CMK (cell line): ENCODE measurements around the gene CDC42EP5.
"Not testable (repeated sequence)": the region's sequence is repeated elsewhere in the genome, so short reads cannot be mapped to it uniquely, and the experiment has no call there.

Source experiments
- DNase-seq: peaks from one replicate; pipeline ENCODE4 v3.0.0-alpha.2; 2010; ENCODE audit warnings: low read depth

Gene CDC42EP5, protein sequence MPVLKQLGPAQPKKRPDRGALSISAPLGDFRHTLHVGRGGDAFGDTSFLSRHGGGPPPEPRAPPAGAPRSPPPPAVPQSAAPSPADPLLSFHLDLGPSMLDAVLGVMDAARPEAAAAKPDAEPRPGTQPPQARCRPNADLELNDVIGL

DNA sequence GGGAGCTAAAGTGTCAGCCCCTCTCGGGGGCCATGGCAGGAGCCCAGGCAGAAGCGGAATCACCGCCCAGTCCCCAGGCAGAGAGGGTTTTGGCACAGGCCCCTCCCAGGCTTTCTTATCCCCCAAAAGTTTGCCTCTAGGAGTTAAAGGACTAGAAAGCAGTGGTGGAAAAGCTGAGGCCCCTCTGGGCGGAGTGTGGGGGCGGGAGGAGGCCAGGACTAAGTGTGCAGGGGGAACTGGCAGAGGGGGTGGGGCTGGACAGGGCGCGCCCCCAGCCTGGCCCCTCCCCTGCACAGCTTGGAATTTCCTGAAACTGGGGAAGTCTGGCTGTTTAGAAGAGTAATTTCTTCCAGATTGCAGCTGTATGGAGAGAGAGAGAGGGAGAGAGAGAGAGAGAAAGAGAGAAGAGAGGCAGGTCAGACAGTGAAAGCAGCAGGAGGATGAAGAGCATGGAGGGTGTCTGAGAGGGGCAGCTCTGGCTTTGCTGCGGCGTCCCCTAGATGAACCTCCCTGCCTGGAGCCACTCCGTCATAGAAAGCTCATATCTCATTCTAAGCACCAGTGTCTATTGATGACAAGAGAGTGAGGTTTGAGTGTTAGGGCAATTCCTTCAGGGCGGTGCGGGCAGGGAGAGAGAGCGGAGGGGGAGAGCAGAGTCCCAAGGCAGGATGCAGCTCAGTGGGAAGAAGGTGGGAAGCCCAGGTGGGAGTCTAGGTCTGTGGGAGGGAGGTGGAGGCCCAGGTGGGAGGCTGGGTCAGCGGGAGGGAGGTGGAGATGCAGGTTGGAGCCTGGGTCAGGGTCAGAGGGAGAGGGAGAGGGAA, at the start of gene CDC42EP5:
TSS of gene CDC42EP5 (minus strand) at position 226 of the 821 bp plus-strand sequence. CDS start 7,749 bp downstream, outside the sequence.
- no peak for DNase-seq

DNA sequence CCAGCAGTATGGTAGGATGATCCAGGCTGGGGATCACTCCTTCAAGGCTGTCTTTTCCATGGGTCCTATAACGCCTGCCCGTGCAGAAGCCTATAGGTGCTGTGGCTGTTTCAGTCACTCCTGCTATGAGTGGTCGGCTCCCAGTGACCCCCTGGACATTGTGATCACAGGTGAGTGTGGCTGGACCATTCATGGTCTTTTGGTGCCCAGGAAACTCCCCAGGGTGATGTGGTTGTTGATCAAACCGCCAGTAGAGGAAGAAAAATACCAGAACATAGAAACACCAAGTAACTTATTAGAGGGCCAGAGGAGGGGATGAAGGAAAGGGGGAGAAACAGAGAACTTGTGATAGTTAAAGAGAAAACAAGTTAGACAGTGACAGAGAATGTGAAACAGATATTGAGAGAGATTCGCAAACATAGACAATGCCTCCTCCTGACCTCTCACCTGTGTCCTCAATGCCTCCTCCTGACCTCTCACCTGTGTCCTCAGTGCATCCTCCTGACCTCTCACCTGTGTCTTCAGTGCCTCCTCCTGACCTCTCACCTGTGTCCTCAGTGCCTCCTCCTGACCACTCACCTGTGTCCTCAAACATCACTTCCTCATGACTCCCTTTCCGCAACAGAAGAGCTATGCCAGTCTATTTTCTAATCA, 48.9 kb upstream of the CDC42EP5 start:
- DNase-seq, result no peak

DNA sequence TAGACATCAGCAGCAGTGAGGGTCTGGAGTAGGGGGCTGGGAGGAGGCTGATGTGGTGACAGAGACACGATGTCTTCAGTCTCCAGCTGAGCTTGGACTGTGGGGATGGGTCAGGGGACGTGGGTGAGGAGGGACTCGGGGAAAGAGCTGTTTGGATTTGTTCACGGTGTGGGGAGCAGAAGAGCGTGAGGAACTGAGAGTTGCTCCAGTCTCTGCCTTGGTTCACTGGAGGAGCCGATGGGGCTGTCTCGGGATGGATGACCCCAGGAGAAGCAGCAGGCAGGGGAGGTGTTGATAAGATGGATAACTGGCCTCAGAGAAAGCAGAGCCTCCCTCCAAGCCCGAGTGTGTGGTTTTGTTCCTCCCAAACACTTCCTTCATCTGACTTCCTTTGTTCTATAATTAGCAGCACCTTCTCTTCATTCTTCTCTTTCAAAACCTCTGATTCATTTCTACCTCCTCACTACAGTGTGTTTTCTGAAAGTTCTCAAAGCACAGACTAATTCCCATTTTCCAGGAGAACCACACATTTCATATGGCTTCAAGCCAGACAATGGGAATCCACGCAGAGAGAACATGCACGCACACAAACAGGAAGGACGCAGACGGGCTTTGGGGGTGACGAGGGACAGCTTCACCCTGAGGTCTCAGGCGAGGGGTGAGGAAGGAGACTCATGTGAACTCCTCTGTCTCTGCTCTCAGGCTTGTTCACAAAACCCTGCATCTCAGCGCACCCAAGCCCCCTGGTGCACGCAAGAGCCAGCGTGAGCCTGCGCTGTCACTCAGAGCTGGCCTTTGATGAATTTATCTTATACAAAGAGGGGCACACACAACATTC, 48.1 kb upstream of the CDC42EP5 start:
- no peak for DNase-seq

DNA sequence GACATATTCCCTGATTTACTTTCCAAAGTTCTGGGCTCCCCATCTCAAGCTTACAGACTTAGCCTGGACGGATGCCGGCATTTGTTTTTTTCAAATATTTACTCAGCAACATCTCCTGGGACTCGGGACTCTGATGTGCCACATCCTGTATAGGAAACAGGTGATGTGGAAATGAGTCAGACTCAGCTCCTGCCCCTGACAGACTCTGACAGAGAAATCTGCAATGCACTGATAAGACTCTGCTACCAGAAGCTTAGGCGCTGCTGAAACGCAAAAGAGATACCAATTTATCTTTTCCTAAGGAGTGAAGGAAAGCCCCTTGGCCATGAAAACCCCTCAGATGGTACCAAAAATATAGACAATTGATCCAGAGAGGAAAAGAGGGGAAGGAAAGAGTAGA, 45.7 kb upstream of the CDC42EP5 start:
- DNase-seq, result no peak

DNA sequence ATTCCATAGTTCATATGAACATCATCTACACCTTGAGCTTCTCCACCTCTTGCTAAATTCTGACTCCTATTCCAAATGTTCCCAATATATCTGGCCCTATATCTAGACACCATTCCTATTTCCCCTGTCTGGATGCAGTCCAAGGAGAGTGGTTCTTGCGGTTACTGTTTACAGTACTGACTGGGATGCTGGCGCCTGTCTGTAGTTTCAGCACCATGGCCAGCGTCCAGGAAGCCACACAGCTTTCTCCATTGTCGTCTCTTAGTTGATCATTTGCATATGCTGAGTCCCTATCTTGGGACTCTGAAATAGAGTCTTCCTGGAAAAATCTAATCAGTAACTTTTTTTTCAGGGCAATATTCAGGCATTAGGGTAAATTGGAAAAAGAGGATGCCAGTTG, 44.4 kb upstream of the CDC42EP5 start:
- peak; percentile 40 for DNase-seq

DNA sequence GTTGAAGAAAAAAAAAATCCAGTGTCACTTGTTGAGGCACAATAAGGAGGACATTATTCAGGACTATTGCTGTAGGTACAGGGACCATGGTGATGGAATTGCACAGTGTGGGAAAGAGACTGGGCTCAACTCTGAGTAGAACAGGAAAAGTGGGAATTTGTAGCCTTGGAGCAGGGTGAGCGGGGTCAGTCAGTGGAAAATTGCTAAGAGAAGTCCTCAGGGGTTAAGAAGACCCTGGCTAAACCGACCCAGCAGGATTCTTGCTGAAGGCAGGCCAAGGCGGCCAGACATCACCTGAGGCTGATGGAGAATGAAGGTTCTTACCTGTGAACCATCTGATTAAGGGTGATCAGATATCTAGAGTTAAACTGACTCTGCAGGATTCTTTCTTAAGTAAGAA, 42.1 kb upstream of the CDC42EP5 start:
- no peak for DNase-seq

DNA sequence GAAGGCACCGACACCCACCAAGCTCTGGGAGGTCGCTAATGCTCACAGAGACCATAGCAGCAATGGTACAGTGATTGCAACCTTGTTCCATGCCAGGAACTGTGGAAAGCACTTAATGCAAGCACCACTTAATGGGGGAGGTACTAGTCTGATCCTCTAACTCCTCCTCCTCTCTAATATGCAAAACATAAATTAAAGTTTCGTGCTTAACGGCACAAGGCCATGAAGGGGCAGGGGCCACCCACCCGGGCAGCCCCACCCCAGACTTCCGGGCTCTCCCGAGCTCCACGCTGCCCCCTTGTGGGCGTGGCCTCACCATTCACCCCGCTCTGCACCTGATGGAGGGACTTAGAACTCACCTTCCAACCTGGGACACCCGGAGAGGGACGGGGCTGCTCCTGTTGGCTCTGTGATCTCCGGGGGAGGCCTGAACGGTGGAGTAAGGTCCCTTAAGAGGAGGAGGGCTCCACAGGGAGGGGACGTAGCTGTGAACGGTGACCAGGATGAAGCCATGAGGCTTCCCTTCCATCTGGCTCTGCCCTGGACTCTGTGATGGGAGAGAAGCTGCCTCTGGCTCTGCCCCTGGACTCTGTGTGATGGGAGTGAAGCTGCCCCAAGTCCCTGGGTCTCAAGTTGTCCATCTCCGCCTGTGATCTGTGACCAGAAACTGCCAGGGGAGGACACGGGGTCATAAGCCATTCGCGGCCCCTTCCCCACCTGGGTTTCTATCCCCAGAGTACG, 36.3 kb upstream of the CDC42EP5 start:
- DNase-seq, result not testable (repeated sequence)

DNA sequence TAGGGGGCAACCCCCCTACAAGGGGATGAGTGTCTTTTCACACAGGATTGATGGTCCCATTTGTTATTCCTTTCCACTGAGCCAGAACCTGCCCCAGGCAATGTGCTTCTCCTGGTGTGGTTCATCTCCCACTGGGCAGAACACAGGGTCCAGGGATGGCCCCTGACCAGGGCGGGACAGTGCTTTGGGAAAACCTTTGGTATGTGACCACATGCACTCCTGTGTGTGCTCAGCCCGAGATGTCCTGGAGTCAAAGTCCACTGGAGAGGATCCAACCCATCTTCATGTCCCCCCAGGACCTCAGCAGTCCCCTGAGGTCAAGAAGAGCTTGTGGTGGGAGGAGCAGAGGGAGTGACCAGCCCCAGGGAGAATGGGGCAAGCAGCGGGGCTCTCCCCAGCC, 35.4 kb upstream of the CDC42EP5 start:
- DNase-seq, result not testable (repeated sequence)

DNA sequence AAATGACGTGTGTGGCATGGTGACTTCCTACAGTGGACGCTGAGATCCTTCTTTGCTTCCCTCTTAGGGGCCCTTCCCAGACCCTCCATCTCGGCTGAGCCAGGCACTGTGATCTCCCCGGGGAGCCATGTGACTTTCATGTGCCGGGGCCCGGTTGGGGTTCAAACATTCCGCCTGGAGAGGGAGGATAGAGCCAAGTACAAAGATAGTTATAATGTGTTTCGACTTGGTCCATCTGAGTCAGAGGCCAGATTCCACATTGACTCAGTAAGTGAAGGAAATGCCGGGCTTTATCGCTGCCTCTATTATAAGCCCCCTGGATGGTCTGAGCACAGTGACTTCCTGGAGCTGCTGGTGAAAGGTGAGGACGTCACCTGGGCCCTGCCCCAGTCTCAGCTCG, 34.7 kb upstream of the CDC42EP5 start:
- no peak for DNase-seq

DNA sequence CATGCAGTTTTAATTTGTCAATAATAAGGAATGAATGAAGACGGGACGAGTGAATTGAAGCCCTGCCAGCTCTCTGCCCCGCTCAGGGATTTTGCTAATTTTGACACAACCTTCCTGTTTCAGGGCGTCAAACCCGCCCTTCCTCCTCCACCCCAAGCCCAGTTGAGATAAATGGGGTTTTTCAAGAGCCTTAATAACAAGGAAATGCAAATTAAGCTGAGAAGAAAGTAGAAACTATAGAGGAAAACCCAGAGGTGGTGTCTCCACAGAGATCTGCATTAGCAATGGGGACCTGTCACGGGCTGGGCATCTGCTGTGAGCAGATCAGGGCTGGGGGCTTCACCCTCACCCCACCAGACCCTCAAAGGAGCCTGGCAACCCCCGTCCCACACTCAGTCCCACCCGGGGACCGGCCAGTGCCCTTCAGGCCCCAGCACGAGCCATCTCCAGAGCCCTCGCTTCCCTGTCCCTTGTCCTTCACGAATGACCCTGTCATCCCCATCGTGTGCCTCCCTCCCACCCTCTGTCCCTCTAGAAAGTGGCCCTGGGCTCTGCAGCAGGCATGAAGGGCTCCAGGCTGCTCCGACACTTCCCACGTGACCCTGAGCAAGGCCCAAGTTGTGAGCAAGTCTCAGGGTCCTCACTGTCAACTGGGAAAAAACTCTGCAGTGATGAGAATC, 34.1 kb upstream of the CDC42EP5 start:
- not testable (repeated sequence) for DNase-seq

DNA sequence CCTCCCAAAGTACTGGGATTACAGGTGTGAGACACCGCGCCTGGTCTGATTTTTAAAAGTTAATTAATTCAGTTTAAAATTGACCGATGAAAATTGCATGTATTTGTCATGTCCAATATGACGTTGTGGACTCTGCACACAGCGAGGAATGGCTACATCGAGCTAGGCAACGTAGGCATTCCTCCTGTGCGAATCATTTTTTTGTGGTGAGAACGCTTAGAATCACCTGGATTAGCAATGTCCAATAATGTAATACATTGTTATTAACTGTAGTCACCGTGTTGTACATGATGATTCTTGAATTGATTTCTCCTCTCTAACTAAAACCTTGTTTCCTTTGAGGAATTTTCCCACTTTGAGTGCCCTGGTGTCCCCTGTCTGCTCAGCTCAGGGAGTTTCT, 33.0 kb upstream of the CDC42EP5 start:
- DNase-seq, result no peak

DNA sequence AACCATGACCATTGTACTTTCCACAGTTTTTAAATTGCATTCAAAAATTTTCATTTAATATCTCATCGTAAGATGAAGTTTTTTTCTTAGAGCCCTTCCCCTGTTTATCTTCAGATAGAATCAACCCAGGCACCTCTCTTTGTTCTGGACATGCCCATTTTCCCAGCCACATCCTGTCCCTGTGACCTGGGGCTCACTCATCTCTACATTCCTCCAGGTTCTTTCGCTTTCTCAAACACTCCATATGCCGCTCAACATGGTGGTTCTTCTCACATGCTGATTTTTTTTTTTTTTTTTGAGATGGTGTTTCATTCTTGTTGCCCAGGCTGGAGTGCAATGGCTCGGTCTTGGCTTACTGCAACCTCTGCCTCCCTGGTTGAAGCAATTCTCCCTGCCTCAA, 32.4 kb upstream of the CDC42EP5 start:
- DNase-seq, result not testable (repeated sequence)

DNA sequence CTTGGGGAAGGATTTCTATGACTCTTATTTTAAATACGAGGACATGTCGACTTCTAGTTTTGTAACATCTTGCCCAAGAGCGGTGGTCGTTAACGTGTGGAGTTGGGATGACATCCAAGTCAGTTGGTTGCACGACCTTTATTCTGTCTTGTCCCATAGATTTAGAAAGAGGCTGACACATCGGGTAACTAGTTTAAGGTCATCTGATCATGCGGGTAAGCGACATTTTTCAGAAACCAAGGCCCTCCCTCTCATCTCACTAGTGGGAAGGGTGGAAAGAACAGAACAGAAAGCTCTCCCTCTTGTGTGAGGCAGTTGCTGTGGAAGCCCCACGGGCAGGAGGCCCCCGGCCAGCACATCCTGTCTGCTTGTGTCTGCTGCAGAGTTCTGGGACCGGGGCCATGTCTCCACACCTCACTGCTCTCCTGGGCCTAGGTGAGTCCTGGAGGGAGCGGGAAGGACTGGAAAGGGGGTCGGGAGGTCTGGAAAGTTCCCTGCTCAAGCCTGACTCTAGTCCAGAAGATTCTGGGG, 29.5 kb upstream of the CDC42EP5 start, which contains the start of gene LAIR2:
TSS of gene LAIR2 (plus strand) at position 314 of the 531 bp plus-strand sequence. CDS start at position 402, 88 bp downstream.
- no peak for DNase-seq

DNA sequence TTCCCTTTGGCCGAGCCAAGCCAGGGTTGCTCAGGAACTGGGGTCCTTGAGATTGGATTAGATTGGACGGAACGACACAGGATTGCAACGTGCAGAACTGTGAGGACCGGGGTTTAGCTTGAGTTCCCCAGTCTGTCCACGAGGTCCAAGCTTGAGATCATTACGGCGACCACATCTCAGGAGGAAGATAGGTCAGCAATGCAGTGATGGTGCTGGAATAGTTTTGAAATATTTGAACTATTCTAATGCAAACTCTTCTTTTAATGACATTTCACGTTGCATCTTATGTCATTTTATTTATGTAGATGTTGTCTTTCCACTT, 25.3 kb upstream of the CDC42EP5 start:
- DNase-seq, result not testable (repeated sequence)

DNA sequence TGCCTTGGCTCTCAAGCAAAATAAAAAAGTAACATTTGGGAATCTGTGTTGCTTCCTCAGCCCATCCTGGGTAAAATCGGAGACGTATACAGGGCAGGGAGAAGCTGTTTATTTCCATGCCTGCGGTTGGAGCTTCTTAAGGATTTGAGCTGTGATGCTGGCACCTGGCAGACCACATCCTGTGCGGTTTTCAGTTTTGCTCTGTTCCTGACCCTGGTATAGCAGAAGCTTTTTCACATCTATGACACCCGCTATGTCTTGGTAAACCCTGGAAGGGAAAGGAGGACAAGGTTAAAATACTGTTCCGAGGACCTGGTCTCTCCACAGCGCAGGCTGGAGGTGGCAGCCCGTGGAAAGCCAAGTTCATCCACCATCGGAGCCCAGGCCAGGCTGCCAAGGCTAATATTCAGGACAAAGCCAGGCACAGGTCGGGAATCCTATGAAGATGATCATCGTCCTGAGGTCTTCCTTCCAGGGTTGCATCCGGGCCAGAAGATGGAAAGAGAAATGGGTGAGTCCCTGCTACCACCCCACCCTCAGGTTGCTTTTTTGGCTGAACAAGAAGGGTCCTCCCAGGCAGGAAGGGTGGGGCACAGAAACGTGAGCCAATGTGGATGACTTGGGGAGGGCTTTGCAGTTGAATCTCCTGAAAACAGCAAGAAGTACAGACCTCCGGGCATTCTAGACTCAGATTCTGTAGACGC, 24.8 kb upstream of the CDC42EP5 start:
- DNase-seq, result not testable (repeated sequence)

DNA sequence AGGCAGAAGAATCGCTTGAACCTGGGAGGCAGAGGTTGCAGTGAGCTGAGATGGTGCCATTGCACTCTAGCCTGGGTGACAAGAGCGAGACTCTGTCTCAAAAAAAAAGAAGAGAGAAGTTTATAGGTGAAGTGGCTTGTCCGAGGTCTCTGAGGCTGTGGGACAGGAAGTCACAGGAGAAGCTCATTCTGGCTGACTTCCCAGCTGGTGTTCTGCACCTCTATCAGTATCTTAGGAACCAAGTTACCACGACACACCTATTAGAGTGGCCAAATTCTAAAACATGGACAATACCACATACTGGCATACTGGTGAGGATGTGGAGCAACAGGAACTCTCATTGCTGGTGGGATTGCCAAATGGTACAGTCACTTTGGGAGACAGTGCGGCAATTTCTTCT, 22.2 kb upstream of the CDC42EP5 start:
- DNase-seq, result not testable (repeated sequence)

DNA sequence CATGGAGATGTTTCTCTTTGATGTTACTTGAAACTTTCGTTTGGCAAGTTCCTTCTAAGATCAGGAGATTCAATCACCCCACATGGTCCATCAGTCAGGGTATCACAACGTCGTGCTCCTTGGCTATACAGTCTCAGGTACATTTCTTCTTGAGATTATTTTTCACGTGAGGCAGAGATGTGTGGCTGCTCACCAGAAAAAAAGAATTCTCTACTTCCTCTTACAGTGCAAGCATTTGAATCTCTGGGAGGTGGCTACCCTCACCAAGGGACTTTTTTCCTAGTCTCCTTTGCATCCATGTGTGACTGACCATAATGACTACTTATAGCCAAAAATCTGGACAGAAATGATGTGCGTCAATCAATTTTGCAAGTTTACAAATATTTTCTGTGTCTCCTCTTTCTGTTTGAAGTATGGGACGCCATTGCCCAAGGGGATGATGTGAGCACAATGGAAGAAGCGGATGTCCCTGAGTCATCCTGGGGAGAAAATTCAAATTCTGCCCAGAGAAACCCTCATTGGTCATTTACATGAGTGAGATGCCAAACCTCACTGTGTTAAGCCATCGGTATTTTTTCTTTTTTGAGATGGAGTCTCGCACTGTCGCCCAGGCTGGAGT, 21.0 kb upstream of the CDC42EP5 start:
- DNase-seq, result no peak

DNA sequence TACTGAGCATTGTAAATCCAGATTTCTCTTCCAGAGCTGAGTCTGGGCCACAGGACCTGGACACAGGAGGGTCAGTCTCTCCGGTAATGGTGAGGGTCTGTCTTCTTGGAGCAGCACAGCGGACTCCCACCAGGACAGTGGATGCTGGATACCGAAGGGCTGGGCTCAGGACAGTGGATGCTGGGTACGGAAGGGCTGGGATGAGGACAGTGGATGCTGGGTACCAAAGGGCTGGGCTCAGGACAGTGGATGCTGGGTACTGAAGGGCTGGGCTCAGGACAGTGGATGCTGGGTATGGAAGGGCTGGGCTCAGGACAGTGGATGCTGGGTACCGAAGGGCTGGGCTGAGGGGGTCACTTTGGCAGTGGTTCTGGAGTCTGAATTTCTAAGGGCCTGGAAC, 20.0 kb upstream of the CDC42EP5 start:
- not testable (repeated sequence) for DNase-seq

DNA sequence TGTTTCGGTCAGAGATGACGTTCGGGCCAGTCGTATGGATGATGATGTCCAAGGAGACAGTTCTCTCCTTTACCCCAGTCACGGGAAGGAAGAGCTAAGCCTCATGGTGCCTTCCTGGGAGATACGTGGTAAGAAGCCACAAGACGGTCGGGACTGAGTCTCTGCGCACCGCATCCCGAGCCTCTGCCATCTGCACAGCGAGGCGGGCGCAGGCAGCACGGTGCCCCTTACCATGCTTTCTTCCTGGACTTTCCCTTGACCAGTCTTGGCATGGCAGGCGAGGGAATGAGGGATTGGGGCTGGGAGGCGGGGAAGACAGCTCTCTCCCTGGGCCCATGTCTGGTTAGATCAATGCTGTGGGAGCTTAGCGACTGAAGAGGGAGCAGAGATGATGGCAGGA, 19.5 kb upstream of the CDC42EP5 start:
- no peak for DNase-seq

DNA sequence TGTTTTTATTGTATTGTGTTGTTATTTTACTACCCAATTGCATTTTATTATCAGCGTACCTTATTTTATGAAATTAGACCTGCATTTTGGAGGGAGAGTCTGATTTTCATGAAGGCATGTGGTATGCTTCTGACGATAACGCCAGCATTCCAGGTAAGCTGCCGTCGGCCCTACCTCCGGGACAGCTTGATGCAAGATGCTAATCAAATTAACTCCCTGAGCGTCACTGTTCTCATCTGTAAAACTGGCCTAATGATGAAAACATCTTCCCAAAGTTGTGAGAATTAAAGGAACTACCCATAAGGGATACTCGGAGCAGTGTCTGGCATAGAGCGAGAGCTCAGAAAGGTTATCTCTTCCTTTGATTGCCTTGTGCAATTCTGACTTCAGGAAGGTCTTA, 16.7 kb upstream of the CDC42EP5 start:
- no peak for DNase-seq
